ENCODE results near the gene SCYGR8.

The SCYGR8 gene

GRCh38 chr2:227703280-227703732, 42.4 kb upstream of the SCYGR8 start:
- Histone ChIP-seq H3K9ac (ENCODE audit: low read length) (no peak overlapping the region), H3K4me2 (ENCODE audit: low read depth, low read length) (no peak overlapping the region), H3K79me2 (ENCODE audit: low read length) (no peaks in the 10 kb centered on the region), H4K20me1 (ENCODE audit: insufficient read depth, low read length) (no peaks in the 10 kb centered on the region), H3K27ac (ENCODE audit: low read length) (no peak overlapping the region), H3K9me2 (replicated peaks; ENCODE audit: insufficient read depth, low read length) (no peaks in the 10 kb centered on the region), H2AFZ (ENCODE audit: low read length) (no peak overlapping the region), H3K36me3 (replicated peaks; ENCODE audit: insufficient read depth, low read length) (no peaks in the 10 kb centered on the region), H3F3A (ENCODE audit: insufficient read depth, low read length) (no peaks in the 10 kb centered on the region), H3K4me1 (ENCODE audit: low read length) (no peaks in the 10 kb centered on the region), H3K4me3 (ENCODE audit: low read length) (no peak overlapping the region), H3K27me3 (replicated peaks; ENCODE audit: insufficient read depth, low read length) (no peaks in the 10 kb centered on the region), H3K9me3 (replicated peaks; ENCODE audit: insufficient read depth, low read length) (no peaks in the 10 kb centered on the region)
- no peak for TF ChIP-seq EZH2phosphoT487 (IDR thresholded peaks at IDR 0.05; ENCODE audit: low read length)
- no peak for TF ChIP-seq EZH2 (optimal IDR thresholded peaks at IDR 0.05; ENCODE audit: low read depth, low read length)
- no peak for TF ChIP-seq CTCF (IDR thresholded peaks at IDR 0.05; ENCODE audit: low read length)
- no peak for DNase-seq

- Histone ChIP-seq H3F3A (ENCODE audit: insufficient read depth, low read length) (no peaks in the 10 kb centered on the region), H3K27me3 (replicated peaks; ENCODE audit: insufficient read depth, low read length) (no peaks in the 10 kb centered on the region), H4K20me1 (ENCODE audit: insufficient read depth, low read length) (no peaks in the 10 kb centered on the region), H3K9me3 (replicated peaks; ENCODE audit: insufficient read depth, low read length) (no peaks in the 10 kb centered on the region), H3K36me3 (replicated peaks; ENCODE audit: insufficient read depth, low read length) (no peaks in the 10 kb centered on the region), H3K9me2 (replicated peaks; ENCODE audit: insufficient read depth, low read length) (no peaks in the 10 kb centered on the region), H3K9ac (ENCODE audit: low read length) (no peak overlapping the region), H3K4me1 (ENCODE audit: low read length) (no peaks in the 10 kb centered on the region), H3K79me2 (ENCODE audit: low read length) (no peaks in the 10 kb centered on the region), H3K27ac (ENCODE audit: low read length) (no peak overlapping the region), H3K4me3 (ENCODE audit: low read length) (no peak overlapping the region), H2AFZ (ENCODE audit: low read length) (no peak overlapping the region), H3K4me2 (ENCODE audit: low read depth, low read length) (no peak overlapping the region)
- TF ChIP-seq CTCF (IDR thresholded peaks at IDR 0.05; ENCODE audit: low read length) (no peak), EZH2 (optimal IDR thresholded peaks at IDR 0.05; ENCODE audit: low read depth, low read length) (no peak)
- DNase-seq = no peak
Measured at GRCh38 chr2:227703961-227704360, 41.7 kb upstream of the SCYGR8 start.

GRCh38 chr2:227706859-227707258, 38.8 kb upstream of the SCYGR8 start:
- Histone ChIP-seq H4K20me1 (ENCODE audit: insufficient read depth, low read length) (no peaks in the 10 kb centered on the region), H2AFZ (ENCODE audit: low read length) (no peak overlapping the region), H3K4me1 (ENCODE audit: low read length) (no peaks in the 10 kb centered on the region)

More at GRCh38 chr2:227706859-227707258, 38.8 kb upstream of the SCYGR8 start:
- H3K27ac ChIP-seq (ENCODE audit: low read length) = no peak overlapping the region
- TF ChIP-seq EZH2 (optimal IDR thresholded peaks at IDR 0.05; ENCODE audit: low read depth, low read length) = no peak
- TF ChIP-seq CTCF (IDR thresholded peaks at IDR 0.05; ENCODE audit: low read length) = no peak
- no peak for TF ChIP-seq EZH2phosphoT487 (IDR thresholded peaks at IDR 0.05; ENCODE audit: low read length)
- H3K36me3 ChIP-seq (replicated peaks; ENCODE audit: insufficient read depth, low read length) = no peaks in the 10 kb centered on the region
- H3K4me2 ChIP-seq (ENCODE audit: low read depth, low read length) = no peak overlapping the region
- no peak overlapping the region for H3K4me3 ChIP-seq (ENCODE audit: low read length)
- no peaks in the 10 kb centered on the region for H3K79me2 ChIP-seq (ENCODE audit: low read length)
- H3K27me3 ChIP-seq (replicated peaks; ENCODE audit: insufficient read depth, low read length) = no peaks in the 10 kb centered on the region
- H3K9me3 ChIP-seq (replicated peaks; ENCODE audit: insufficient read depth, low read length) = no peaks in the 10 kb centered on the region
- no peak for DNase-seq
- H3K9me2 ChIP-seq (replicated peaks; ENCODE audit: insufficient read depth, low read length) = no peaks in the 10 kb centered on the region
- no peak overlapping the region for H3K9ac ChIP-seq (ENCODE audit: low read length)
- H3F3A ChIP-seq (ENCODE audit: insufficient read depth, low read length) = no peaks in the 10 kb centered on the region
